HEK293 (cell line): Measurements from ENCODE around the gene GPLD1.

ENCODE experiments used
- CTCF ChIA-PET: fragments of 350-600 bp; formaldehyde crosslinking; extraction: SDS; loops from one replicate; lab custom pipeline; 2021; ENCODE audit warnings: antibody characterized with exemption; lab: Yijun Ruan, JAX
- POLR2A ChIA-PET: fragments of 300-600 bp; formaldehyde crosslinking; extraction: SDS; loops from one replicate; lab custom pipeline; 2020; ENCODE audit warnings: antibody characterized with exemption, inconsistent platforms; lab: Yijun Ruan, JAX
- H3K27ac ChIP-seq: fragments of 200-500 bp; sonication (Bioruptor generic); 2 replicates; pipeline ENCODE4 v1.5.1; 2014; ENCODE audit warnings: low read depth, low read length, control low read depth, inconsistent platforms; ENCODE audit errors: extremely low read depth
- H3K36me3 ChIP-seq, 2 experiments: fragments of 200-500 bp in 1 of 2; sonication (Bioruptor generic) in 1 of 2; 1 replicate in 1 of 2; 2 replicates in 1 of 2; pipeline ENCODE4 v1.5.1; 2014 to 2017; ENCODE audit warnings: inconsistent platforms in 2 of 2, low read length in 2 of 2; ENCODE audit not compliant: control insufficient read depth in 2 of 2, insufficient read depth in 1 of 2
- H3K4me1 ChIP-seq: fragments of 200-500 bp; sonication (Bioruptor generic); 2 replicates; pipeline ENCODE4 v1.5.1; 2014; ENCODE audit warnings: mild to moderate bottlenecking, low read length, inconsistent platforms; ENCODE audit not compliant: control insufficient read depth, insufficient read depth
- H3K4me3 ChIP-seq: 2 replicates; pipeline ENCODE4 v1.5.1; 2011; ENCODE audit warnings: low read depth, mild to moderate bottlenecking, control low read depth, low read length, moderate library complexity
- H3K9me3 ChIP-seq: fragments of 200-500 bp; sonication (Bioruptor generic); 2 replicates; pipeline ENCODE4 v1.5.1; 2014; ENCODE audit warnings: low read depth, low read length, inconsistent platforms; ENCODE audit not compliant: control insufficient read depth, insufficient read depth
- BCL11B ChIP-seq: fragments of 450-650 bp; formaldehyde crosslinking; IDR thresholded peaks from 2 replicates; pipeline ENCODE4 v1.5.1; 2016; ENCODE audit warnings: low read depth, missing biosample characterization, missing genetic modification characterization
- BCL6B ChIP-seq: fragments of 450-650 bp; formaldehyde crosslinking; IDR thresholded peaks from 2 replicates; pipeline ENCODE4 v1.5.1; 2017; ENCODE audit warnings: missing biosample characterization, missing genetic modification characterization
- FEZF1 ChIP-seq: fragments of 450-650 bp; formaldehyde crosslinking; IDR thresholded peaks from 2 replicates; pipeline ENCODE4 v1.5.1; 2016; ENCODE audit warnings: missing biosample characterization, missing genetic modification characterization
- GLI2 ChIP-seq: fragments of 450-650 bp; formaldehyde crosslinking; IDR thresholded peaks from 2 replicates; pipeline ENCODE4; 2017; ENCODE audit warnings: missing biosample characterization, missing genetic modification characterization, low read depth, borderline replicate concordance
- GLIS1 ChIP-seq: fragments of 450-650 bp; formaldehyde crosslinking; IDR thresholded peaks from 2 replicates; pipeline ENCODE4 v1.5.1; 2016; ENCODE audit warnings: missing biosample characterization, missing genetic modification characterization
- KLF10 ChIP-seq: fragments of 450-650 bp; IDR thresholded peaks from 2 replicates; pipeline ENCODE4 v1.5.1; 2018; ENCODE audit warnings: missing biosample characterization, mild to moderate bottlenecking, missing genetic modification characterization
- KLF7 ChIP-seq: fragments of 450-650 bp; formaldehyde crosslinking; IDR thresholded peaks from 2 replicates; pipeline ENCODE4 v1.5.1; 2016; ENCODE audit warnings: missing biosample characterization, missing genetic modification characterization, borderline replicate concordance
- MEIS1 ChIP-seq: sonication (generic); formaldehyde crosslinking; IDR thresholded peaks from 2 replicates; pipeline ENCODE4 v1.8.1; 2022; ENCODE audit warnings: missing genetic modification reagents, mild to moderate bottlenecking, borderline replicate concordance
- PRDM1 ChIP-seq: fragments of 450-650 bp; formaldehyde crosslinking; IDR thresholded peaks from 2 replicates; pipeline ENCODE4; 2016; ENCODE audit warnings: missing biosample characterization, missing genetic modification characterization
- PRDM4 ChIP-seq: fragments of 450-650 bp; formaldehyde crosslinking; IDR thresholded peaks from 2 replicates; pipeline ENCODE4 v1.5.1; 2017; ENCODE audit warnings: missing biosample characterization, missing genetic modification characterization
- SP2 ChIP-seq: fragments of 450-650 bp; formaldehyde crosslinking; IDR thresholded peaks from 2 replicates; pipeline ENCODE4 v1.5.1; 2016; ENCODE audit warnings: missing biosample characterization, missing genetic modification characterization
- SP7 ChIP-seq: fragments of 450-650 bp; formaldehyde crosslinking; IDR thresholded peaks from 2 replicates; pipeline ENCODE4 v1.5.1; 2016; ENCODE audit warnings: missing biosample characterization, missing genetic modification characterization
- WT1 ChIP-seq: fragments of 450-650 bp; formaldehyde crosslinking; IDR thresholded peaks from 2 replicates; pipeline ENCODE4 v1.5.1; 2016; ENCODE audit warnings: missing biosample characterization, missing genetic modification characterization
- ZBTB10 ChIP-seq: fragments of 450-650 bp; formaldehyde crosslinking; IDR thresholded peaks from 2 replicates; pipeline ENCODE4 v1.5.1; 2016; ENCODE audit warnings: missing biosample characterization, missing genetic modification characterization
- ZIC2 ChIP-seq: fragments of 450-650 bp; formaldehyde crosslinking; IDR thresholded peaks from 2 replicates; pipeline ENCODE4 v1.5.1; 2016; ENCODE audit warnings: missing biosample characterization, missing genetic modification characterization
- ZNF114 ChIP-seq: fragments of 450-650 bp; formaldehyde crosslinking; IDR thresholded peaks from 2 replicates; pipeline ENCODE4 v1.5.0; 2017; ENCODE audit warnings: missing biosample characterization, missing genetic modification characterization
- ZNF146 ChIP-seq: fragments of 450-650 bp; formaldehyde crosslinking; IDR thresholded peaks from 2 replicates; pipeline ENCODE4 v1.5.1; 2016; ENCODE audit warnings: missing biosample characterization, missing genetic modification characterization
- ZNF184 ChIP-seq: fragments of 450-650 bp; IDR thresholded peaks from 2 replicates; pipeline ENCODE4 v1.5.1; 2018; ENCODE audit warnings: missing biosample characterization, mild to moderate bottlenecking, missing genetic modification characterization
- ZNF19 ChIP-seq: fragments of 450-650 bp; formaldehyde crosslinking; IDR thresholded peaks from 2 replicates; pipeline ENCODE4; 2016; ENCODE audit warnings: missing biosample characterization, missing genetic modification characterization, low read depth
- ZNF202 ChIP-seq: fragments of 450-650 bp; formaldehyde crosslinking; IDR thresholded peaks from 2 replicates; pipeline ENCODE4 v1.5.1; 2016; ENCODE audit warnings: missing biosample characterization, missing genetic modification characterization, borderline replicate concordance
- ZNF211 ChIP-seq: fragments of 450-650 bp; formaldehyde crosslinking; IDR thresholded peaks from 2 replicates; pipeline ENCODE4 v1.5.1; 2016; ENCODE audit warnings: low read depth, missing biosample characterization, missing genetic modification characterization
- ZNF248 ChIP-seq: fragments of 450-650 bp; formaldehyde crosslinking; IDR thresholded peaks from 2 replicates; pipeline ENCODE4 v1.5.1; 2017; ENCODE audit warnings: missing biosample characterization, missing genetic modification characterization
- ZNF350 ChIP-seq: fragments of 450-650 bp; formaldehyde crosslinking; IDR thresholded peaks from 2 replicates; pipeline ENCODE4 v1.5.0; 2017; ENCODE audit warnings: missing biosample characterization, mild to moderate bottlenecking, missing genetic modification characterization
- ZNF354C ChIP-seq: fragments of 450-650 bp; formaldehyde crosslinking; IDR thresholded peaks from 2 replicates; pipeline ENCODE4 v1.5.1; 2016; ENCODE audit warnings: missing biosample characterization, missing genetic modification characterization, low read depth, borderline replicate concordance
- ZNF510 ChIP-seq: fragments of 450-650 bp; formaldehyde crosslinking; IDR thresholded peaks from 2 replicates; pipeline ENCODE4 v1.5.1; 2018; ENCODE audit warnings: mild to moderate bottlenecking, missing genetic modification characterization, missing biosample characterization; ENCODE audit not compliant: insufficient replicate concordance
- ZNF544 ChIP-seq: fragments of 450-650 bp; formaldehyde crosslinking; IDR thresholded peaks from 2 replicates; pipeline ENCODE4 v1.5.0; 2017; ENCODE audit warnings: missing biosample characterization, missing genetic modification characterization
- ZNF580 ChIP-seq: fragments of 450-650 bp; formaldehyde crosslinking; IDR thresholded peaks from 2 replicates; pipeline ENCODE4 v1.5.1; 2016; ENCODE audit warnings: missing biosample characterization, missing genetic modification characterization
- ZNF596 ChIP-seq: fragments of 450-650 bp; IDR thresholded peaks from 2 replicates; pipeline ENCODE4 v1.5.0; 2018; ENCODE audit warnings: missing biosample characterization, mild to moderate bottlenecking, missing genetic modification characterization, moderate library complexity
- ZNF621 ChIP-seq: fragments of 450-650 bp; formaldehyde crosslinking; IDR thresholded peaks from 2 replicates; pipeline ENCODE4 v1.5.1; 2017; ENCODE audit warnings: missing biosample characterization, missing genetic modification characterization
- ZNF670 ChIP-seq: fragments of 450-650 bp; formaldehyde crosslinking; IDR thresholded peaks from 2 replicates; pipeline ENCODE4 v1.5.1; 2016; ENCODE audit warnings: missing biosample characterization, missing genetic modification characterization, low read depth
- ZNF692 ChIP-seq: fragments of 450-650 bp; formaldehyde crosslinking; IDR thresholded peaks from 2 replicates; pipeline ENCODE4 v1.5.1; 2016; ENCODE audit warnings: missing biosample characterization, missing genetic modification characterization
- ZNF843 ChIP-seq: fragments of 450-650 bp; formaldehyde crosslinking; IDR thresholded peaks from 2 replicates; pipeline ENCODE4 v1.5.1; 2016; ENCODE audit warnings: missing biosample characterization, missing genetic modification characterization

Gene GPLD1

GRCh38 chr6:24536466-24536865 lies 47.1 kb upstream of the GPLD1 start:
- Histone ChIP-seq H3K4me1 (peaks cover 10% of the 10 kb centered on the region; the same call in 1 of the 2 replicates), H3K4me3 (no peak overlapping the region), H3K9me3 (no peaks in the 10 kb centered on the region), H3K27ac (no peak overlapping the region), H3K36me3 (peaks cover 0 to 15% of the 10 kb centered on the region in 2 experiments; a peak in 1 of 3 replicates)
- ChIA-PET CTCF (interaction anchor here (0.6 to 3.9 kb wide), 7 partner anchors 13 to 130 kb away, joined by 3 to 23 read pairs (median 6); no protein-coding TSS in a partner anchor), POLR2A (no interaction called here)
- peak; percentile 53; the same call in 1 of the 2 replicates for TF ChIP-seq ZNF843
- no peak for TF ChIP-seq ZNF544 (tag by site-specific recombination)
- TF ChIP-seq ZNF202 (tag by site-specific recombination) = no peak
- TF ChIP-seq SP2 (tag by site-specific recombination) = no peak
- no peak for TF ChIP-seq ZNF354C (tag by site-specific recombination)
- peak; percentile 84 for TF ChIP-seq FEZF1 (tag by site-specific recombination)
- peak; percentile 47; the same call in 1 of the 2 replicates for TF ChIP-seq ZNF580 (tag by site-specific recombination)
- no peak for TF ChIP-seq BCL6B (tag by site-specific recombination)
- no peak for TF ChIP-seq ZNF692 (tag by site-specific recombination)
- no peak for TF ChIP-seq ZNF621 (tag by site-specific recombination)
- TF ChIP-seq KLF10 (tag by site-specific recombination) = no peak
- peak; percentile 63; the same call in 1 of the 2 replicates for TF ChIP-seq WT1 (tag by site-specific recombination)
- TF ChIP-seq ZIC2 (tag by site-specific recombination) = peak; percentile 83
- no peak for TF ChIP-seq ZNF146 (tag by site-specific recombination)
- 0 out of 2 replicates have a peak, but pooled peaks have one; percentile 29 for TF ChIP-seq PRDM4 (tag by site-specific recombination)
- no peak for TF ChIP-seq ZNF350 (tag by site-specific recombination)
- no peak for TF ChIP-seq ZNF19 (tag by site-specific recombination)
- TF ChIP-seq ZBTB10 (tag by site-specific recombination) = no peak
- TF ChIP-seq ZNF248 = no peak
- no peak for TF ChIP-seq ZNF670
- peak; percentile 48; the same call in 1 of the 2 replicates for TF ChIP-seq BCL11B (tag by site-specific recombination)
- TF ChIP-seq ZNF510 (tag by site-specific recombination) = no peak
- no peak for TF ChIP-seq SP7 (tag by site-specific recombination)
- no peak; the same call in 1 of the 2 replicates for TF ChIP-seq MEIS1 (CRISPR knock-in tag)
- 0 out of 2 replicates have a peak, but pooled peaks have one; percentile 35 for TF ChIP-seq GLI2 (tag by site-specific recombination)
- 0 out of 2 replicates have a peak, but pooled peaks have one; percentile 11 for TF ChIP-seq PRDM1 (tag by site-specific recombination)
- no peak for TF ChIP-seq ZNF184
- TF ChIP-seq GLIS1 = peak; percentile 85
- peak; percentile 34; the same call in 1 of the 2 replicates for TF ChIP-seq ZNF596
- no peak for TF ChIP-seq ZNF211
- no peak for TF ChIP-seq KLF7 (tag by site-specific recombination)
- TF ChIP-seq ZNF114 (tag by site-specific recombination) = no peak
